ENCODE measurements around the gene CSF3R.

DNA sequence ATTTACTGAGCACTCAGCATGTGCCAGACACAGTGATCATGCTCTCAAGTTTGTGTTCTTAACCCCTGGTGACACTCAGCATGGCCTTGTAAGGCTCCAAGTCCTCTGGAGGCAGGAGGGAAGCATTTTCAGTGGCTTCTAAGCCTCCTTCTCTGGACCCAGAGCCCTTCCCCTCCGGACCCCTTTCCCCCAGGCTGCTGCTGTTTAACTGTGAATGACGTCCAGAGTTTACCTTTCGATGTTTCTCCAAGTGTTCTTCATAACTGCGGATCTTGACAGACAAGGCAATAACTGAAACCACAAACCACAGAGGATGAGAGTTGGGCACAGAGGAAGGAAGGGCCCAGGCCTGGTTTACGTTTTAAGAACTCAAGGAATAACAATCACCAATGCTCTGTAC lies 25.0 kb downstream of the CSF3R start:
- TF ChIP-seq, protein P1, sequence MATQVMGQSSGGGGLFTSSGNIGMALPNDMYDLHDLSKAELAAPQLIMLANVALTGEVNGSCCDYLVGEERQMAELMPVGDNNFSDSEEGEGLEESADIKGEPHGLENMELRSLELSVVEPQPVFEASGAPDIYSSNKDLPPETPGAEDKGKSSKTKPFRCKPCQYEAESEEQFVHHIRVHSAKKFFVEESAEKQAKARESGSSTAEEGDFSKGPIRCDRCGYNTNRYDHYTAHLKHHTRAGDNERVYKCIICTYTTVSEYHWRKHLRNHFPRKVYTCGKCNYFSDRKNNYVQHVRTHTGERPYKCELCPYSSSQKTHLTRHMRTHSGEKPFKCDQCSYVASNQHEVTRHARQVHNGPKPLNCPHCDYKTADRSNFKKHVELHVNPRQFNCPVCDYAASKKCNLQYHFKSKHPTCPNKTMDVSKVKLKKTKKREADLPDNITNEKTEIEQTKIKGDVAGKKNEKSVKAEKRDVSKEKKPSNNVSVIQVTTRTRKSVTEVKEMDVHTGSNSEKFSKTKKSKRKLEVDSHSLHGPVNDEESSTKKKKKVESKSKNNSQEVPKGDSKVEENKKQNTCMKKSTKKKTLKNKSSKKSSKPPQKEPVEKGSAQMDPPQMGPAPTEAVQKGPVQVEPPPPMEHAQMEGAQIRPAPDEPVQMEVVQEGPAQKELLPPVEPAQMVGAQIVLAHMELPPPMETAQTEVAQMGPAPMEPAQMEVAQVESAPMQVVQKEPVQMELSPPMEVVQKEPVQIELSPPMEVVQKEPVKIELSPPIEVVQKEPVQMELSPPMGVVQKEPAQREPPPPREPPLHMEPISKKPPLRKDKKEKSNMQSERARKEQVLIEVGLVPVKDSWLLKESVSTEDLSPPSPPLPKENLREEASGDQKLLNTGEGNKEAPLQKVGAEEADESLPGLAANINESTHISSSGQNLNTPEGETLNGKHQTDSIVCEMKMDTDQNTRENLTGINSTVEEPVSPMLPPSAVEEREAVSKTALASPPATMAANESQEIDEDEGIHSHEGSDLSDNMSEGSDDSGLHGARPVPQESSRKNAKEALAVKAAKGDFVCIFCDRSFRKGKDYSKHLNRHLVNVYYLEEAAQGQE (IDR thresholded peaks at IDR 0.05; ENCODE audit: insufficient read depth in 1 of 2, low read depth in 2 of 2, low read length in 2 of 2): no peak
- TF ChIP-seq SIN3A (IDR thresholded peaks at IDR 0.05; ENCODE audit: borderline replicate concordance, insufficient read depth, low read length): no peak
- TF ChIP-seq POLR2AphosphoS5 (IDR thresholded peaks at IDR 0.05; ENCODE audit: low read depth, low read length): no peak
